H9 (cell line): Measurements from ENCODE around the gene RALY. TPM values are rescaled to one million over a fixed set of nuclear protein-coding genes. Genes with fewer than 3 reads are reported as not detected.

Source experiments
- DNase-seq: peaks from one replicate; pipeline ENCODE4 v3.0.0-alpha.2; 2017
- H2AFZ ChIP-seq: one replicate; pipeline ENCODE4 v1.6.1; 2013; ENCODE audit warnings: mild to moderate bottlenecking, low read length, control low read depth, moderate library complexity
- H2AK5ac ChIP-seq: 2 replicates; pipeline ENCODE4 v1.6.1; 2013; ENCODE audit warnings: low read length, control low read depth, mixed read lengths; ENCODE audit not compliant: insufficient read length
- H2BK120ac ChIP-seq: one replicate; pipeline ENCODE4 v1.6.1; 2013; ENCODE audit warnings: low read depth, mild to moderate bottlenecking, low read length, control low read depth, inconsistent platforms; ENCODE audit not compliant: poor library complexity, severe bottlenecking
- H2BK12ac ChIP-seq: 2 replicates; pipeline ENCODE4 v1.6.1; 2013; ENCODE audit warnings: low read length, control low read depth, mixed read lengths, low read depth; ENCODE audit not compliant: insufficient read length
- H2BK15ac ChIP-seq: 2 replicates; pipeline ENCODE4 v1.6.1; 2013; ENCODE audit warnings: low read depth, low read length, control low read depth
- H2BK20ac ChIP-seq: one replicate; pipeline ENCODE4 v1.6.1; 2013; ENCODE audit warnings: low read depth, mild to moderate bottlenecking, low read length, control low read depth, inconsistent platforms; ENCODE audit not compliant: poor library complexity, severe bottlenecking
- H2BK5ac ChIP-seq: 2 replicates; pipeline ENCODE4 v1.6.1; 2013; ENCODE audit warnings: low read length, control low read depth, mixed read lengths; ENCODE audit not compliant: insufficient read length
- H3K14ac ChIP-seq: 2 replicates; pipeline ENCODE4 v1.6.1; 2013; ENCODE audit warnings: low read length, control low read depth; ENCODE audit not compliant: insufficient read depth
- H3K18ac ChIP-seq: 2 replicates; pipeline ENCODE4 v1.6.1; 2013; ENCODE audit warnings: low read depth, mild to moderate bottlenecking, mixed read lengths, low read length, control low read depth; ENCODE audit not compliant: insufficient read length
- H3K23ac ChIP-seq: 2 replicates; pipeline ENCODE4 v1.6.1; 2013; ENCODE audit warnings: low read length, control low read depth, mixed read lengths, low read depth; ENCODE audit not compliant: insufficient read length
- H3K23me2 ChIP-seq: 2 replicates; pipeline ENCODE4 v1.6.1; 2013; ENCODE audit warnings: low read depth, mild to moderate bottlenecking, mixed read lengths, low read length, control low read depth; ENCODE audit not compliant: insufficient read length, poor library complexity, severe bottlenecking
- H3K27ac ChIP-seq: 2 replicates; pipeline ENCODE4 v1.5.1; 2013; ENCODE audit warnings: low read length, control low read depth, mixed read lengths, low read depth; ENCODE audit not compliant: insufficient read length
- H3K27me3 ChIP-seq: 2 replicates; pipeline ENCODE4 v1.6.1; 2013; ENCODE audit warnings: low read length, control low read depth, inconsistent platforms; ENCODE audit not compliant: insufficient read depth
- H3K4ac ChIP-seq: 2 replicates; pipeline ENCODE4 v1.6.1; 2013; ENCODE audit warnings: low read depth, mild to moderate bottlenecking, control low read depth, inconsistent platforms, low read length, moderate library complexity
- H3K4me1 ChIP-seq: 2 replicates; pipeline ENCODE4 v1.6.1; 2013; ENCODE audit warnings: low read length, control low read depth, inconsistent platforms; ENCODE audit not compliant: insufficient read depth
- H3K4me2 ChIP-seq: 2 replicates; pipeline ENCODE4 v1.6.1; 2013; ENCODE audit warnings: low read length, control low read depth, mixed read lengths; ENCODE audit not compliant: insufficient read length, insufficient read depth
- H3K56ac ChIP-seq: 2 replicates; pipeline ENCODE4 v1.6.1; 2013; ENCODE audit warnings: low read depth, mild to moderate bottlenecking, mixed read lengths, low read length, control low read depth; ENCODE audit not compliant: insufficient read length
- H3K79me1 ChIP-seq: 2 replicates; pipeline ENCODE4 v1.6.1; 2013; ENCODE audit warnings: low read depth, mild to moderate bottlenecking, moderate library complexity, low read length, control low read depth, inconsistent platforms; ENCODE audit not compliant: insufficient read depth, poor library complexity, severe bottlenecking
- H3K79me2 ChIP-seq: 2 replicates; pipeline ENCODE4 v1.6.1; 2013; ENCODE audit warnings: low read length, control low read depth, inconsistent platforms; ENCODE audit not compliant: insufficient read depth
- H3K9ac ChIP-seq: 2 replicates; pipeline ENCODE4 v1.6.1; 2013; ENCODE audit warnings: low read length, control low read depth, mixed read lengths; ENCODE audit not compliant: insufficient read length; ENCODE audit errors: extremely low read depth
- H3K9me3 ChIP-seq: one replicate; pipeline ENCODE4 v1.6.1; 2013; ENCODE audit warnings: low read depth, low read length, inconsistent platforms; ENCODE audit not compliant: control insufficient read depth
- H3T11ph ChIP-seq: one replicate; pipeline ENCODE4 v1.6.1; 2013; ENCODE audit warnings: mild to moderate bottlenecking, low read length, control low read depth, inconsistent platforms
- H4K20me1 ChIP-seq: one replicate; pipeline ENCODE4 v1.6.1; 2013; ENCODE audit not compliant: control insufficient read depth, insufficient read length, insufficient read depth
- H4K5ac ChIP-seq: 2 replicates; pipeline ENCODE4 v1.6.1; 2013; ENCODE audit warnings: low read depth, mild to moderate bottlenecking, mixed read lengths, low read length, control low read depth; ENCODE audit not compliant: insufficient read length
- H4K8ac ChIP-seq: replicated peaks from 2 replicates; pipeline ENCODE4 v1.6.1; 2013; ENCODE audit warnings: low read length, control low read depth, mixed read lengths, low read depth; ENCODE audit not compliant: insufficient read length
- H4K91ac ChIP-seq: 2 replicates; pipeline ENCODE4 v1.6.1; 2013; ENCODE audit warnings: low read depth, mild to moderate bottlenecking, moderate library complexity, mixed read lengths, low read length, control low read depth; ENCODE audit not compliant: insufficient read length
- H3K27ac Mint-ChIP-seq, 3 experiments: 2 replicates in 2 of 3; 3 replicates in 1 of 3; pipeline ENCODE4 v1.8.0; 2020 to 2021; ENCODE audit warnings: mixed read lengths in 3 of 3, mild to moderate bottlenecking in 1 of 3, moderate library complexity in 1 of 3
- H3K27me3 Mint-ChIP-seq: 2 replicates; pipeline ENCODE4 v1.8.0; 2021; ENCODE audit warnings: low read depth, mild to moderate bottlenecking, moderate library complexity, mixed read lengths
- H3K36me3 Mint-ChIP-seq, 3 experiments: 2 replicates in 2 of 3; 3 replicates in 1 of 3; pipeline ENCODE4 v1.8.0; 2020 to 2021; ENCODE audit warnings: low read depth in 3 of 3, mixed read lengths in 3 of 3; ENCODE audit not compliant: insufficient read depth in 1 of 3
- H3K4me1 Mint-ChIP-seq, 2 experiments: 2 replicates each; pipeline ENCODE4 v1.8.0; 2020; ENCODE audit warnings: mixed read lengths in 2 of 2
- H3K4me3 Mint-ChIP-seq, 2 experiments: 2 replicates in 1 of 2; 3 replicates in 1 of 2; pipeline ENCODE4 v1.8.0; 2020 to 2021; ENCODE audit warnings: mild to moderate bottlenecking in 2 of 2, mixed read lengths in 2 of 2, moderate library complexity in 1 of 2
- H3K9me3 Mint-ChIP-seq, 2 experiments: 2 replicates in 1 of 2; 3 replicates in 1 of 2; pipeline ENCODE4 v1.8.0; 2020; ENCODE audit warnings: mild to moderate bottlenecking in 2 of 2, mixed read lengths in 2 of 2, moderate library complexity in 1 of 2
- WGBS: extraction: QIAGEN DNeasy Blood & Tissue Kit; methylation state at CpG from one replicate; pipeline ENCODE4 v1.1.7; 2013; ENCODE audit warnings: missing lambda C conversion rate, low lambda C conversion rate, mixed read lengths; ENCODE audit not compliant: insufficient read length; ENCODE audit errors: extremely low coverage; 5-methylcytosine and 5-hydroxymethylcytosine counted together
- total RNA-seq: library from RNA; stranded (reverse); gene quantifications from 2 replicates; pipeline ENCODE4 v1.2.1, GENCODE V29; 2021
- TF ChIP-seq, protein P1 (sequence below): fragments of 200-600 bp; sonication (generic); conservative IDR thresholded peaks from 3 replicates; pipeline ENCODE4 v1.8.0; 2021; ENCODE audit warnings: antibody characterized with exemption, mild to moderate bottlenecking

The RALY gene
- total RNA-seq, 1 experiment from 2014 or later: 199 TPM

GRCh38 chr20:34099675-34100074, 106.0 kb downstream of the RALY start:
- Histone ChIP-seq H3K9me3 (no peaks in the 10 kb centered on the region), H2BK12ac (no peak overlapping the region), H2AFZ (no peak overlapping the region), H3K79me1 (no peaks in the 10 kb centered on the region), H3K27ac (no peak overlapping the region), H3K14ac (no peak overlapping the region), H3K4ac (no peak overlapping the region), H4K91ac (no peak overlapping the region), H3K23ac (no peak overlapping the region), H3K27me3 (no peaks in the 10 kb centered on the region), H3K4me2 (no peak overlapping the region), H2AK5ac (no peak overlapping the region), H4K20me1 (no peaks in the 10 kb centered on the region), H3K56ac (no peak overlapping the region), H3K4me1 (no peaks in the 10 kb centered on the region), H2BK5ac (no peak overlapping the region), H2BK20ac (no peak overlapping the region), H4K5ac (no peak overlapping the region), H2BK120ac (no peak overlapping the region), H3K18ac (no peak overlapping the region), H3T11ph (no peak overlapping the region), H4K8ac (no peak overlapping the region), H3K23me2 (no peaks in the 10 kb centered on the region), H3K9ac (no peak overlapping the region), H3K79me2 (no peaks in the 10 kb centered on the region; the same call in 1 of the 2 replicates), H2BK15ac (no peak overlapping the region)
- TF ChIP-seq, protein P1, sequence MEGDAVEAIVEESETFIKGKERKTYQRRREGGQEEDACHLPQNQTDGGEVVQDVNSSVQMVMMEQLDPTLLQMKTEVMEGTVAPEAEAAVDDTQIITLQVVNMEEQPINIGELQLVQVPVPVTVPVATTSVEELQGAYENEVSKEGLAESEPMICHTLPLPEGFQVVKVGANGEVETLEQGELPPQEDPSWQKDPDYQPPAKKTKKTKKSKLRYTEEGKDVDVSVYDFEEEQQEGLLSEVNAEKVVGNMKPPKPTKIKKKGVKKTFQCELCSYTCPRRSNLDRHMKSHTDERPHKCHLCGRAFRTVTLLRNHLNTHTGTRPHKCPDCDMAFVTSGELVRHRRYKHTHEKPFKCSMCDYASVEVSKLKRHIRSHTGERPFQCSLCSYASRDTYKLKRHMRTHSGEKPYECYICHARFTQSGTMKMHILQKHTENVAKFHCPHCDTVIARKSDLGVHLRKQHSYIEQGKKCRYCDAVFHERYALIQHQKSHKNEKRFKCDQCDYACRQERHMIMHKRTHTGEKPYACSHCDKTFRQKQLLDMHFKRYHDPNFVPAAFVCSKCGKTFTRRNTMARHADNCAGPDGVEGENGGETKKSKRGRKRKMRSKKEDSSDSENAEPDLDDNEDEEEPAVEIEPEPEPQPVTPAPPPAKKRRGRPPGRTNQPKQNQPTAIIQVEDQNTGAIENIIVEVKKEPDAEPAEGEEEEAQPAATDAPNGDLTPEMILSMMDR: no peak
- Mint-ChIP-seq H3K4me3 (no peak overlapping the region), H3K27me3 (no peaks in the 10 kb centered on the region), H3K27ac (peak overlapping the region in 2 of 3 experiments; percentile 45 to 53; a peak in 1 of 7 replicates), H3K9me3 (no peaks in the 10 kb centered on the region), H3K4me1 (no peaks in the 10 kb centered on the region), H3K36me3 (peaks cover 66 to 98% (median 93%) of the 10 kb centered on the region in 3 experiments; a peak in 6 of 7 replicates)
- WGBS: no CpG with 5 or more reads among the region's 5 CpGs
- no peak for DNase-seq
